H1 (cell line): ENCODE results near the gene PHF23. TPM values are rescaled to one million over a fixed set of nuclear protein-coding genes. Genes with fewer than 3 reads are reported as not detected.

Experiments
- CTCF ChIA-PET: fragments of 300-600 bp; sonication (Branson Sonifier 250); formaldehyde crosslinking; loops from one replicate; lab custom pipeline; 2021; ENCODE audit not compliant: partially characterized antibody; lab: Charles Lee
- POLR2A ChIA-PET: fragments of 300-600 bp; sonication (Branson Sonifier 250); formaldehyde crosslinking; loops from one replicate; lab custom pipeline; 2021; ENCODE audit warnings: inconsistent platforms; ENCODE audit not compliant: partially characterized antibody; lab: Charles Lee
- DNase-seq, 2 experiments: peaks; one replicate each; pipeline versions ENCODE4 v3.0.0 to v3.0.0-alpha.2; 2010 to 2022; ENCODE audit warnings: low spot score in 2 of 2, low read depth in 1 of 2, mixed read lengths in 1 of 2
- FAIRE-seq: peaks from 2 replicates; lab custom pipeline; 2011; peaks lifted over from hg19 to GRCh38; lab: Jason Lieb, UNC
- H2AFZ ChIP-seq: 2 replicates; pipeline ENCODE4 v1.8.1; 2012; ENCODE audit warnings: low read length, inconsistent platforms
- H2AK5ac ChIP-seq: 2 replicates; pipeline ENCODE4 v1.6.1; 2013; ENCODE audit warnings: low read depth, low read length
- H2BK120ac ChIP-seq: replicated peaks from 2 replicates; pipeline ENCODE3; 2013; ENCODE audit warnings: low read depth, low read length, inconsistent platforms
- H2BK12ac ChIP-seq: 2 replicates; pipeline ENCODE4 v1.6.1; 2013; ENCODE audit warnings: low read depth, low read length
- H2BK15ac ChIP-seq: 2 replicates; pipeline ENCODE4 v1.6.1; 2013; ENCODE audit warnings: low read length
- H2BK20ac ChIP-seq: 2 replicates; pipeline ENCODE4 v1.6.1; 2013; ENCODE audit warnings: low read length
- H2BK5ac ChIP-seq: 2 replicates; pipeline ENCODE4 v1.6.1; 2013; ENCODE audit warnings: low read depth, low read length
- H3K14ac ChIP-seq: 2 replicates; pipeline ENCODE4 v1.6.1; 2013; ENCODE audit warnings: inconsistent platforms; ENCODE audit not compliant: insufficient read length
- H3K18ac ChIP-seq: 2 replicates; pipeline ENCODE4 v1.6.1; 2013; ENCODE audit warnings: low read length; ENCODE audit errors: extremely low read depth
- H3K23ac ChIP-seq: 2 replicates; pipeline ENCODE4 v1.6.1; 2013; ENCODE audit warnings: inconsistent platforms; ENCODE audit not compliant: insufficient read length
- H3K23me2 ChIP-seq: 2 replicates; pipeline ENCODE4 v1.6.1; 2013; ENCODE audit warnings: low read depth, low read length
- H3K27ac ChIP-seq: 2 replicates; pipeline ENCODE4 v1.6.1; 2011; ENCODE audit warnings: low read depth, low read length, inconsistent platforms
- H3K27me3 ChIP-seq, 4 experiments: replicated peaks in 1 of 4; 1 replicate in 1 of 4; 2 replicates in 3 of 4; pipeline versions ENCODE4 v1.6.1 to v1.8.1; 2011 to 2013; ENCODE audit warnings: low read length in 3 of 4, mild to moderate bottlenecking in 3 of 4, inconsistent platforms in 2 of 4, mixed read lengths in 2 of 4, moderate library complexity in 1 of 4; ENCODE audit not compliant: control insufficient read depth in 3 of 4, insufficient read depth in 3 of 4; ENCODE audit errors: extremely low read depth in 1 of 4
- H3K36me3 ChIP-seq, 4 experiments: 2 replicates each; pipeline versions ENCODE4 v1.6.1 to v1.8.1; 2011 to 2013; ENCODE audit warnings: mild to moderate bottlenecking in 4 of 4, low read length in 3 of 4, moderate library complexity in 2 of 4, control low read depth in 1 of 4, inconsistent platforms in 1 of 4; ENCODE audit not compliant: insufficient read depth in 4 of 4, control insufficient read depth in 2 of 4
- H3K4ac ChIP-seq: replicated peaks from 2 replicates; pipeline ENCODE3; 2013; ENCODE audit warnings: low read length, low read depth, mixed read lengths, inconsistent platforms; ENCODE audit not compliant: insufficient read length
- H3K4me1 ChIP-seq, 4 experiments: replicated peaks in 1 of 4; 1 replicate in 1 of 4; 2 replicates in 3 of 4; pipeline versions ENCODE4 v1.6.1 to v1.8.1; 2011 to 2013; ENCODE audit warnings: low read length in 3 of 4, inconsistent platforms in 2 of 4, mixed read lengths in 1 of 4; ENCODE audit not compliant: insufficient read depth in 4 of 4, control insufficient read depth in 3 of 4
- H3K4me2 ChIP-seq, 2 experiments: 2 replicates each; pipeline versions ENCODE4 v1.6.1 to v1.8.1; 2011 to 2013; ENCODE audit warnings: low read depth in 2 of 2, low read length in 2 of 2, control low read depth in 1 of 2, inconsistent platforms in 1 of 2, mild to moderate bottlenecking in 1 of 2; ENCODE audit not compliant: insufficient read depth in 1 of 2
- H3K4me3 ChIP-seq, 4 experiments: fragments of 200-600, 300-600 bp in 1 of 4; sonication (generic), shearing (Covaris generic), sonication (Bioruptor Twin) in 1 of 4; 2 replicates each; pipeline versions ENCODE4 v1.5.1 to v1.8.1; 2011 to 2016; ENCODE audit warnings: low read length in 4 of 4, low read depth in 3 of 4, control low read depth in 2 of 4, inconsistent platforms in 2 of 4, mild to moderate bottlenecking in 2 of 4, mixed read lengths in 1 of 4, moderate library complexity in 1 of 4; ENCODE audit not compliant: insufficient read depth in 2 of 4; ENCODE audit errors: extremely low read depth in 1 of 4
- H3K56ac ChIP-seq: replicated peaks from 2 replicates; pipeline ENCODE3; 2013; ENCODE audit warnings: low read depth, mild to moderate bottlenecking, mixed read lengths, low read length, inconsistent platforms; ENCODE audit not compliant: insufficient read length
- H3K79me1 ChIP-seq: 2 replicates; pipeline ENCODE4 v1.6.1; 2013; ENCODE audit warnings: low read depth, low read length, control low read depth
- H3K79me2 ChIP-seq, 2 experiments: 2 replicates each; pipeline versions ENCODE4 v1.6.1 to v1.8.1; 2012 to 2013; ENCODE audit warnings: low read length in 2 of 2, mild to moderate bottlenecking in 2 of 2, inconsistent platforms in 1 of 2; ENCODE audit not compliant: insufficient read depth in 2 of 2, control insufficient read depth in 1 of 2
- H3K9ac ChIP-seq, 4 experiments: replicated peaks in 1 of 4; 1 replicate in 1 of 4; 2 replicates in 3 of 4; pipeline versions ENCODE4 v1.6.1 to v1.8.1; 2011 to 2013; ENCODE audit warnings: low read depth in 3 of 4, low read length in 3 of 4, control low read depth in 2 of 4, mild to moderate bottlenecking in 2 of 4, moderate library complexity in 2 of 4, inconsistent platforms in 1 of 4; ENCODE audit errors: extremely low read depth in 1 of 4
- H3K9me3 ChIP-seq, 2 experiments: 2 replicates each; pipeline versions ENCODE4 v1.6.1 to v1.8.1; 2012 to 2013; ENCODE audit warnings: mild to moderate bottlenecking in 2 of 2, moderate library complexity in 2 of 2, control low read depth in 1 of 2, inconsistent platforms in 1 of 2, low read depth in 1 of 2, low read length in 1 of 2, mixed read lengths in 1 of 2; ENCODE audit not compliant: insufficient read depth in 2 of 2
- H4K20me1 ChIP-seq, 2 experiments: replicated peaks in 1 of 2; 2 replicates each; pipeline versions ENCODE3 to v1.8.1; 2011 to 2013; ENCODE audit warnings: inconsistent platforms in 2 of 2, low read length in 2 of 2, mild to moderate bottlenecking in 1 of 2; ENCODE audit not compliant: insufficient read depth in 2 of 2, control insufficient read depth in 1 of 2
- H4K5ac ChIP-seq: 2 replicates; pipeline ENCODE4 v1.6.1; 2013; ENCODE audit warnings: low read length, low read depth, mixed read lengths, inconsistent platforms; ENCODE audit not compliant: insufficient read length
- H4K8ac ChIP-seq: 2 replicates; pipeline ENCODE4 v1.8.0; 2013; ENCODE audit warnings: mild to moderate bottlenecking, moderate library complexity, low read length, inconsistent platforms; ENCODE audit not compliant: insufficient read depth; ENCODE audit errors: extremely low read depth
- H4K91ac ChIP-seq: replicated peaks from 2 replicates; pipeline ENCODE3; 2013; ENCODE audit warnings: low read length, mixed read lengths, inconsistent platforms; ENCODE audit not compliant: insufficient read length
- BACH1 ChIP-seq: IDR thresholded peaks from 2 replicates; pipeline ENCODE4 v1.6.1; 2012; ENCODE audit warnings: low read length, improper control_type of control experiment
- BCL11A ChIP-seq, 2 experiments: IDR thresholded peaks; one replicate each; pipeline ENCODE4 v1.6.1; 2011; ENCODE audit warnings: low read depth in 2 of 2, low read length in 2 of 2, mild to moderate bottlenecking in 2 of 2
- CBX8 ChIP-seq: fragments of 300-800, 300-1000 bp; sonication (generic); IDR thresholded peaks from 2 replicates; pipeline ENCODE4 v1.7.1; 2016; ENCODE audit warnings: low read depth, low read length, borderline replicate concordance
- EP300 ChIP-seq, 2 experiments: IDR thresholded peaks; 1 replicate in 1 of 2; 2 replicates in 1 of 2; pipeline ENCODE4 v1.6.1; 2011 to 2012; ENCODE audit warnings: low read depth in 2 of 2, low read length in 2 of 2, mild to moderate bottlenecking in 2 of 2, borderline replicate concordance in 1 of 2, inconsistent platforms in 1 of 2, moderate library complexity in 1 of 2
- KDM4A ChIP-seq: IDR thresholded peaks from one replicate; pipeline ENCODE4 v1.7.1; 2012; ENCODE audit warnings: low read depth, mild to moderate bottlenecking, moderate library complexity, low read length, inconsistent platforms; ENCODE audit not compliant: severe bottlenecking
- RAD21 ChIP-seq, 2 experiments: IDR thresholded peaks in 1 of 2; conservative IDR thresholded peaks in 1 of 2; 2 replicates each; pipeline ENCODE4 v1.6.1; 2011; ENCODE audit warnings: low read depth in 2 of 2, low read length in 2 of 2, improper control_type of control experiment in 1 of 2, inconsistent platforms in 1 of 2, mild to moderate bottlenecking in 1 of 2, moderate library complexity in 1 of 2
- SIN3A ChIP-seq, 2 experiments: IDR thresholded peaks in 1 of 2; conservative IDR thresholded peaks in 1 of 2; 2 replicates each; pipeline ENCODE4 v1.6.1; 2011 to 2012; ENCODE audit warnings: low read length in 2 of 2, improper control_type of control experiment in 1 of 2, low read depth in 1 of 2, mild to moderate bottlenecking in 1 of 2
- WGBS, 2 experiments: shearing (Covaris generic) in 1 of 2; methylation state at CpG; one replicate each; pipeline versions ENCODE4 v1.1.6 to v1.1.7; 2013 to 2015; ENCODE audit warnings: low lambda C conversion rate in 2 of 2, mixed read lengths in 2 of 2, inconsistent platforms in 1 of 2, low coverage in 1 of 2, missing lambda C conversion rate in 1 of 2; ENCODE audit not compliant: insufficient replicate concordance in 2 of 2, insufficient coverage in 1 of 2, insufficient read length in 1 of 2; ENCODE audit errors: extremely low coverage in 1 of 2, missing lambda C conversion rate in 1 of 2; 5-methylcytosine and 5-hydroxymethylcytosine counted together
- polyA plus RNA-seq, 7 experiments: library from polyadenylated mRNA; depleted of rRNA in 3 of 7; stranded (reverse) in 5 of 7; unstranded in 2 of 7; fragments of >200 nt in 5 of 7; fragments of 200-250 nt in 2 of 7; gene quantifications; 1 replicate in 5 of 7; 2 replicates in 1 of 7; 4 replicates in 1 of 7; pipeline versions ENCODE4 v1.2.1 to v1.2.3, GENCODE V29; 2011 to 2013; ENCODE audit warnings: missing spikeins in 2 of 7, mixed read lengths in 2 of 7
- total RNA-seq: library from RNA; stranded (reverse); fragmentation: NEBNext Ultra II Directional; extraction: Animal tissue kit (Norgen Biotek cat#: 25700); gene quantifications from 2 replicates; pipeline ENCODE4 v1.2.1, GENCODE V29; 2021
- TF ChIP-seq, protein P1 (sequence below): IDR thresholded peaks from 2 replicates; pipeline ENCODE4 v1.6.1; 2012; ENCODE audit warnings: inconsistent platforms
- TF ChIP-seq, protein P2 (sequence below): IDR thresholded peaks from 2 replicates; pipeline ENCODE4 v1.6.1; 2012; ENCODE audit warnings: inconsistent platforms
- TF ChIP-seq, protein P3 (sequence below): IDR thresholded peaks from 2 replicates; pipeline ENCODE4 v1.6.1; 2011; ENCODE audit warnings: low read length, improper control_type of control experiment

The PHF23 gene
- total and polyA plus RNA-seq, 2 of the 8 experiments (the other 6 are each of a cell fraction or from before 2014, with no cell fraction given) = 47.5 to 62.8 TPM

DNA sequence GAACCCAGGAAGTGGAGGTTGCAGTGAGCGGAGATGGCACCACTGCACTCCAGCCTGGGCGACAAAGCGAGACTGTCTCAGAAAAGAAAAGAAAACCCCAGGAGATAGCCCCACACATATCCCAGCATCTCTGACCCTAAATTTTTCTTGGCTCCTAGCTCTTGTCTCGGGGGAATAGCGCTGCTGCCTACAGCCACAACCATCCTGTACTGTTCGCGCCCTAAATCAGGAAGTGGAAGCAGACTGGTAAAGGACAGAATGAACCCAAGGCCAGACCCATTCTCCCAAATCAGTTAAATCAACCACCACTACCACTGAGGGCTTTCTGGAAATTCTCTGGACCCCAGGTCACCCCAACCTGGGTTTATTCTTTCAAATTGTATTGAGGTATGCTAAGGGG, 10.6 kb upstream of the PHF23 start:
- no peak overlapping the region for H4K8ac ChIP-seq
- FAIRE-seq = no peak
- peaks cover 7% of the 10 kb centered on the region for H3K23me2 ChIP-seq
- no peak overlapping the region for H3K23ac ChIP-seq
- H3K9ac ChIP-seq = no peak overlapping the region; a peak in 1 of 7 replicates
- no peak overlapping the region for H4K91ac ChIP-seq
- WGBS, 2 experiments = 96% methylated on average over 7 of the region's 7 CpGs; no CpG with 5 or more reads in 1 of the 2 experiments
- no peaks in the 10 kb centered on the region for H3K9me3 ChIP-seq
- H2BK120ac ChIP-seq = no peak overlapping the region
- H3K27ac ChIP-seq = no peak overlapping the region
- H2BK20ac ChIP-seq = no peak overlapping the region
- peak overlapping the region; percentile 82 to 99; a peak in 3 of 4 replicates for H3K4me2 ChIP-seq
- H4K20me1 ChIP-seq = peaks cover 4 to 11% of the 10 kb centered on the region in 2 experiments
- no peak overlapping the region for H3K56ac ChIP-seq
- no peak overlapping the region for H3K4ac ChIP-seq
- peaks cover 23 to 54% of the 10 kb centered on the region in 2 experiments for H3K79me2 ChIP-seq
- no peak overlapping the region for H4K5ac ChIP-seq
- no peak overlapping the region for H2BK15ac ChIP-seq
- DNase-seq = no peak
- no peak overlapping the region for H2AFZ ChIP-seq
- ChIA-PET CTCF (interaction anchor here (1.2 to 1.4 kb wide), 3 partner anchors 8 to 43 kb away, joined by 3 to 7 read pairs (median 4); partner anchors contain the start of gene SLC2A4), POLR2A (interaction anchor here (1.0 to 8.3 kb wide), 7 partner anchors 7 to 65 kb away, joined by 4 to 121 read pairs (median 12); partner anchors contain the start of genes ACADVL, CLDN7, DLG4 and DVL2)
- H2AK5ac ChIP-seq = no peak overlapping the region
- H3K14ac ChIP-seq = no peak overlapping the region
- H3K18ac ChIP-seq = no peak overlapping the region
- no peak overlapping the region for H2BK5ac ChIP-seq
- peaks cover 9 to 25% (median 18%) of the 10 kb centered on the region in 4 experiments; a peak in 7 of 8 replicates for H3K36me3 ChIP-seq
- H3K27me3 ChIP-seq = no peaks in the 10 kb centered on the region
- H3K79me1 ChIP-seq = peaks cover 16% of the 10 kb centered on the region
- H2BK12ac ChIP-seq = no peak overlapping the region
- peak overlapping the region in 2 of 4 experiments; percentile 78 to 84; a peak in 5 of 8 replicates for H3K4me3 ChIP-seq
- peaks cover 3 to 12% (median 5%) of the 10 kb centered on the region in 4 experiments for H3K4me1 ChIP-seq
- TF ChIP-seq, protein P1, sequence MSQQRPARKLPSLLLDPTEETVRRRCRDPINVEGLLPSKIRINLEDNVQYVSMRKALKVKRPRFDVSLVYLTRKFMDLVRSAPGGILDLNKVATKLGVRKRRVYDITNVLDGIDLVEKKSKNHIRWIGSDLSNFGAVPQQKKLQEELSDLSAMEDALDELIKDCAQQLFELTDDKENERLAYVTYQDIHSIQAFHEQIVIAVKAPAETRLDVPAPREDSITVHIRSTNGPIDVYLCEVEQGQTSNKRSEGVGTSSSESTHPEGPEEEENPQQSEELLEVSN = no peak
- no peak for TF ChIP-seq KDM4A
- no peak for TF ChIP-seq RAD21 (IDR thresholded peaks at IDR 0.05 in 1 of 2, conservative IDR thresholded peaks at IDR 0.05 in 1 of 2; ENCODE audit: low read depth in 2 of 2, low read length in 2 of 2)
- no peak for TF ChIP-seq BCL11A (IDR thresholded peaks at IDR 0.05; ENCODE audit: low read depth in 2 of 2, low read length in 2 of 2)
- TF ChIP-seq, protein P2, sequence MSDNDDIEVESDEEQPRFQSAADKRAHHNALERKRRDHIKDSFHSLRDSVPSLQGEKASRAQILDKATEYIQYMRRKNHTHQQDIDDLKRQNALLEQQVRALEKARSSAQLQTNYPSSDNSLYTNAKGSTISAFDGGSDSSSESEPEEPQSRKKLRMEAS = no peak
- TF ChIP-seq CBX8 = no peak
- no peak for TF ChIP-seq SIN3A (conservative IDR thresholded peaks at IDR 0.05 in 1 of 2, IDR thresholded peaks at IDR 0.05 in 1 of 2; ENCODE audit: low read depth in 1 of 2, low read length in 2 of 2)
- TF ChIP-seq EP300 (IDR thresholded peaks at IDR 0.05; ENCODE audit: borderline replicate concordance in 1 of 2, low read depth in 2 of 2, low read length in 2 of 2) = no peak
- no peak for TF ChIP-seq BACH1
- TF ChIP-seq, protein P3, sequence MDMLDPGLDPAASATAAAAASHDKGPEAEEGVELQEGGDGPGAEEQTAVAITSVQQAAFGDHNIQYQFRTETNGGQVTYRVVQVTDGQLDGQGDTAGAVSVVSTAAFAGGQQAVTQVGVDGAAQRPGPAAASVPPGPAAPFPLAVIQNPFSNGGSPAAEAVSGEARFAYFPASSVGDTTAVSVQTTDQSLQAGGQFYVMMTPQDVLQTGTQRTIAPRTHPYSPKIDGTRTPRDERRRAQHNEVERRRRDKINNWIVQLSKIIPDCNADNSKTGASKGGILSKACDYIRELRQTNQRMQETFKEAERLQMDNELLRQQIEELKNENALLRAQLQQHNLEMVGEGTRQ = no peak
